HG02870 (cell line): Measurements from ENCODE around the gene MAB21L2.
"Not testable (repeated sequence)": the region's sequence is repeated elsewhere in the genome, so short reads cannot be mapped to it uniquely, and the experiment has no call there.

Experiments used
- ATAC-seq: cut with Tn5 transposase; IDR thresholded peaks from one replicate; pipeline ENCODE4 v1.9.1; 2021; ENCODE audit warnings: mild to moderate bottlenecking, moderate library complexity; ENCODE audit not compliant: unreplicated experiment

MAB21L2 gene

DNA sequence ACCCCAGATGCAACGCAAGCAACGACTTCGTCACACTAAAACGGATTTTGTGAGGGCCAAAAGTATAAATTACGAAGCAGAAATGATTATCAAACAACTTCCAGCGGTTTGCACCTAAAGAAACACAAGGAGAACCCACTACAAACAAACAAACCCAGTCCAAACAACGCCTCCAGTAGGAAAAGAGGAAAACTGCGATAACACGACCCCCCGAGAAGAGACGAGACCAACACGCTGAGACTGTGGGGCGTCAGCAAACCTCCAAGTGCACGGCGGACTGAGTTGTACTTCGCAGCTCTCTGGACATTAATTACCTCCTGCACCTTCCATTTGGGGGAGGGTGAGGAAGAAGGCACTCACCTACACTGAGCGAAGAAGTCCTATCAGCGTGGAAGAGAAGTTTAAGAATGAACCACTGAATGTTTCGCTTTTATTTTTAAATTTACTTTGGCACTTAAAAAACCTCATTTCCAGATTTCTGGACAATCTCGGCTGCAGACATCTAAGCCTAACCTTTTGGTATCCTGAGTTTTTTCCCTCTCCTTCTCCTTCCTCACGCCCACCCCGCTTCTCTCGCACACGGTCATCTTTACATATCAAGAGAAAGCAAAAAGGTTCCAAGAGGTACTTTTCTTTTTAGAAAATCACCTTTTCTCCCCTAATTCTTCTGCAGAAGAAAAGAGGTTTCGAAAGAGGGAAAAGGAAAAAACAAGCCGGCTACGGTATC is at the start of gene MAB21L2:
MAB21L2 (plus strand) TSS at position 6 of the 727 bp plus-strand sequence. CDS start 879 bp downstream, outside the sequence.
- ATAC-seq = no peak

DNA sequence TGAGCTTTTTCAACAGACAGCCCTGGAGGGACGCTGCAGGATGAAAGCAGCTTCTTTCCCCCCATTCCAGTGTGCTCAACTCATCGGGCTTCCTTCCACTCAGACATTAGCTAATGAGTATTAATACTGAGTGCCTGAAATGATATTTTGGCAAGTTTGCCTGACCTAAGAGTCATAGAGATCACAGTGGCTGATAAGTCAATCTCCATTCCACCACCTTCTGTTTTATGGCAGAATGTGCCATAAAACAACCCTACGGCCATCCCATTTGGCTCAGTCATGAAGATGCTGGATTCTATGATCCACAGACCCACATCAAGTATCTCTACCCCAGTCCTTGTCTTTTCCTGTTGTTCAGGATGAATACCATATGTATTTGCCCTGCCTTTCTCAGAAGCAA is 48.3 kb upstream of the MAB21L2 start:
- ATAC-seq = no peak

DNA sequence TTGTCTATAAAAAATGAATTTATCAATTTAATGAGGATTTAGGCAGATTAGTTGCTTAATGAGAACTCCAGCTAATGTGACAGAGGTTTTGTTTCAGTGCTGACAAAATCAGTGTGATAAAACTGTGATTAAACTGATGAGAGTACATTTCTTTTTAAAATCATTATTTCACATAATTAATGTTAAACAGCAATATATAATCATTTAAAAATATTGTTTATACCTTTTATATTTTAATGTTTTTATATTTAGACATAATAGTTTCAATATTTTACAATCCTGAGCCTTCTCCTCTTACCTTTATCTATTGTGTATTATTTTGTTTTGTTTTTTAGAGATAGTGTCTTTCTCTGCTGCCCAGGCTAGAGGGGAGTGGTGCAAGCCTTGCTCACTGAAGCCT is 47.1 kb upstream of the MAB21L2 start:
- ATAC-seq = no peak

DNA sequence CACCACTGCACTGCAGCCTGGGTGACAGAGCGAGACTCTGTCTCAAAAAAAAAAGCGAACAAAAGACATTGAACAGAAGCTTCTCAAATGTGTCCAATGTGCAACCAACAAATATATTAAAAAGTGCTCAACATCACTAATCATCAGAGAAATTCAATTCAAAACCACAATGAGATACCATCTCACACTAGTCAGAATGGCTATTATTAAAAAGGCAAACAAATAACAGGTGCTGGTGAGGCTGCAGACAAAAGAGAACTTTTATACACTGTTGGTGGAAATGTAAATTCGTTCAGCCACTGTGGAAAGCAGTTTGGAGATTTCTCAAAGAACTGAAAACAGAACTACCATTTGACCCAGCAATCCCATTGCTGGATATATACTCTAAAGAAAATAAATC is 44.0 kb upstream of the MAB21L2 start:
- ATAC-seq = not testable (repeated sequence)

DNA sequence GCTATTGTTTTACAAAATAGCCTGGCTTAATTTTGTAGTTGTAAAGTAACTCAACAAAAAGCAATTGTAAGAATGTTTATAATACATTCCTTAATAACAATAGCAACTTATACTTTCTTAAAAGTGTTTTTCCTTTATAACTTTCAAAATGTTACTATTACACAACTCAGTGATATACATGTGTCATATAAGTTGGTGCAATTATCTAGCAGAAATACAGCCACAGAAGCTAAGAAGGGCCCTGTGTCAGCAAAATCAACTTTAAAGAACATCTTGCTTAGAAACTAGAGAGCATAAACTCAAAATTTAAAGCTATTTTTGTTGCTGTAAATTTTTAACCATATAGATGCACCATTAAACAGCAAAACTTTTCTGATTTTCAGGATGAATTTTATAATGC is 41.4 kb upstream of the MAB21L2 start:
- no peak for ATAC-seq

DNA sequence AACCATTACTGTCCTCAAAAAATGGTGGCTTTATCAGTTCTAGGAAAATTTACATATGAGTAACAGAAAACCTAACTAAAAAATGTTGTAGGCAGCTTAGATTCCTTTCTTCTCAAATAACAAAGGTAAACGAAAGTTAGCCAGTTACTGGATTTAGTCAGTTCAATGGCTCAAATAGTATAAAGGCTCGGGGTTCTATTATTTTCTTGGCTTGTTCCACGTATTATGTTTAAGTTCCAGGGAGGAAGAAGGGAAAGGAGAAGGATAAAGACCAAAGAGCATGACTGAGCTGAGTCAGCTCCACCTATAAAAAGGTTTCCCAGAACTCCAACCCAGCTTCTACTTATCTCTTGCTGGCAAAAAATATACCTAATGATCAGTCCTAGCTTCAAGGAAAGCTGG is 41.0 kb upstream of the MAB21L2 start:
- ATAC-seq = no peak

DNA sequence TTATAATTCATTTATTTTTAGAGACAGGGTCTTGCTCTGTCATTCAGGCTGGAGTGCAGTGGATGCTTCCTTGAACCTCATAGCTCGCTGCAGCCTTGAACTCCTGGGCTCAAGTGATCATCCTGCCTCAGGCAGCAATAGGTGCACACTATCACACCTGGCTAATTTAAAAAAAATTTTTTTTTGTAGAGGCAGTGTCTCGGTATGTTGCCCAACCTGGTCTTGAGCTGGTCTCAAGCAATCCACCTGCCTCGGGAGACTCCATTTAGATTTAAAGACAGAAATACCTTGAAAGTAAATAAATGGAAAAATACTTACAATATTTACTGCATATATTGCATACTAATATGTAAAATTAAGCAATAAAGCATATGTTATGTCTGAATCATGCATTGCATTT is 40.3 kb upstream of the MAB21L2 start:
- no peak for ATAC-seq

DNA sequence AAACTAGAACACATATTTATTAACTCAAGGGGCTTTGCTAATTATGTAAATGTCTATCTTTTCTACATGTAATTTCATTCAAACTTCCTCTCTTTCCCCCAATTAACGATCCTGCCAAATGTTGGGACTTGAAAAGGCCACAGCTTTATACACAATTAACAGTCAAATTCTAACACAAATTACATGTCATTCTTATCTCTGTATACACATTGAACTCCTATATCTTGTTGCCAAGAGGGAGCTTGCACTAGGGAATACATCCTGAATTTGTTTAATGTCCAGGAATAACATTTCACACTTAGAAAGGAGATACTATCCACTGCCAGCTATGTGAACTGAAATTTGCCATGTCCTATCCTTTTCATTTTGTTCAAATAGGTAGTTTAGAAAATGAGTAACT is 38.9 kb upstream of the MAB21L2 start:
- ATAC-seq = no peak

DNA sequence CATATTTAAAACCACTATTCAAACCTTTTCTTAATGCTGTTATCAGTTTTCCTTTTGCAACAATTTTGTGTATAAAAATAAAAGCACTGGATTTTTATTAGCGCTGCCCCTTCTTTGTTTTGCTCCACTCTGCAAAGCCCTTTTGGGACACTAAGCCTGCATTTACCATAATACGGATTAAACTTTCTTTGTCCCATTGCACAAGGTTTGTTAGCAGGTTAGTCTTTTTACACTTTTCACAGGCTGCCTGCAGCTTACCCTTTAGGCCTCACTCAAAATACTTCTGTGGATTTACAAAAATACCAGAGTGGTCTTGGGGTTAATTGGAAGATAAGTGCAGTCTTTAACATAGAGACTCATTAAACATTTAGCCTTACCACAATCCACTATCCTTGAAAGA is 35.7 kb upstream of the MAB21L2 start:
- ATAC-seq = no peak

DNA sequence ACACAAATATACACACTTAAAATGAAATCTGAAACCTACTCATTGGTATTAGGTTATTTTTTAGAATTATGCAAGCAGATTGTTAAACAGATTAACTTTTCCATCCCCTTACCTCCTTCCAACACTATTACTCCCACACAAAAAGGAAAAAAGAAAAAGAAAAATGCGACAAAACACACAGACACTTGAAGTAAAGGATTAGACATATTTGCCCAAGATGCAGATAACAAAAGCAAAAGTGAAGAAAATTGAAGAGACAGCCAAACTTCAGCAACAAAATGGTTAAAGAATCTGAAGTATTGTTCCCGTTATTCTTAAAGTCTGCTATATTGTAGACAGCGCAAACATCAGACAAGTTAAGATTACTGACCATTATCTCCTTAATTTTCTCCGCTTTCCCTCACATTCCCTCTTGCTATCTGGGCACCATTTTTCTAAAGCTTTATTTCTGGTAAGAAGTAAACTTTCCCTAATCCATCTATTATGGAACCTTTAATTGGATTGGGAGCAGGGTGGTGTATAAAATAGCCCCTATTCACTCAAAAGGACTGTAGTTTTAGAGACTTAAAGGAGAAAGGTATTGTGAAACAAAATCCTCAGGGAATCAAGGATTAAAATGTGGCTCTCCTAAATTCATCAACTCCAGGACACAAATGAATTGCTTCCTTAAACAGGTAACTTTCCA is 34.7 kb upstream of the MAB21L2 start:
- no peak for ATAC-seq

DNA sequence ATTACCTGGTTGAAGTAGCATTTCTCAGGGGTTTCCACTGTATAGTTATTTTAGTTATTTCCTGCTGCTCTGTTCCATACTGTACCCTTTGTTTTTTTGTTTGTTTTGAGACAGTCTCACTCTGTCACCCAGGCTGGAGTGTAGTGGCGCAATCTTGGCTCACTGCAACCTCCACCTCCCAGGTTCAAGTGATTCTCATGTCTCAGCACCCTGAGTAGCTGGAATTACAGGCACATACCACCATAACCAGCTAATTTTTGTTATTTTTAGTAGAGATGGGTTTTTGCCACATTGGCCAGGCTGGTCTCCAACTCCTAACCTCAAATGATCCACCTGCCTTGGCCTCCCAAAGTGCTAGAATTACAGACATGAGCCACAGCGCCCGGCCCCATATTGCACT is 24.1 kb upstream of the MAB21L2 start:
- not testable (repeated sequence) for ATAC-seq

DNA sequence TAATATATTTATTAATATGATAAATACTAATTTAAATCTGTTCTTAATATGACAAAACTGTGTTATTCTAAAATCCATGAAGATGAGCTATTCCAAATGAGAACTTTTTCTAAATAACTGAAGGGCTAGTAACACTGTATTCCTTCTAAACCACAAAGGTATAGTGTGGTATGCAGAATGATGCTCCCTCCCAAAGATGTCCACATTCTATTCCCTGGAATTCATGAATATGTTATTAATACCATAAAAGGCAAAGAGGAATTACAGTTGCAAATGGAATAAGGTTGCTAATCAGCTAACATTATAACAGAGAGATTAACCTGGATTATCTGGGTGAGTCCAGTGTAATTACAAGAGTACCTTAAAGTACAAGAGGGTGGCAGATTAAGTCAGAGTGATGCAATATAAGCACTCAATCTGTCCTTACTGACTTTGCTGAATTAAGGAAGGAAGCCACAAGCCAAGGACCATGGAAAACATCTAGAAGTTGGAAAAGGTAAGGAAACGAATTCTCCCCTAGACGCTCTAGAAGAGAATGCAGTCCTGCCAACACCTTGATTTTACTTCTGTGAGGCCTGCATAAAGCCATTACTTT is 20.7 kb upstream of the MAB21L2 start:
- no peak for ATAC-seq

DNA sequence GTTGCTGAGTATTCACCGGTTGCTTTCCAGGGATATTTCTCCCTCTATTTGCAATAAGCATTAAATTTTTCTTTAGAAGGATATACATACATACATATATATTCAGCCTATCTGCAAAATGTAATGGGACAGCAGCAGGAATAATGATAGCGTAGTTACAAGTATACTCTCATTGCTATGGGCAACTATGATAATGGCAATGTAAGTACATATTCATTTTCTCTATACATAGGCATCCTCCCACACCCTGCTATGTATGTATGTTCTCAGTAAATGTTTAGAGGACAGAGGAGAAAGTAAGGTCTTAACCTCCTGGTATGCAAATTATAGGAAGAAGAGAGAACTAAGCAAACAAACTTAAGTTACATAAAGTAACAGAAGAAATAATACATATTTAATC is 19.7 kb upstream of the MAB21L2 start:
- no peak for ATAC-seq

DNA sequence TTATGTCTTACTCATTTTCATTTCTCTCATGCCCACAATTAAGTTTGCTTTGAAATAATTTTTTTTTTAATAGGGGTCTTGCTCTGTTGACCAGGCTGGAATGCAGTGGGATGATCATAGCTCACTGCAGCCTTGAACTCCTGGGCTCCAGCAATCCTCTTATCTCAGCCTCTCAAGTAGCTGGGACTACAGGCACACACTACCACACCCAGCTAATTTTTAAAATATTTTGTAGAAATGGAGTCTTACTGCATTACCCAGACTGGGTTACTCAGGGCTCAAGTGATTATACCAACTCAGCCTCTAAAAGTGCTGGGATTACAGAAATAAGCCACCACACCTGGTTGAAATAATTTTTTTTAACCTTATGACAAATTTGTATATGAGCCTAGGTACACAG is 19.2 kb upstream of the MAB21L2 start:
- no peak for ATAC-seq

DNA sequence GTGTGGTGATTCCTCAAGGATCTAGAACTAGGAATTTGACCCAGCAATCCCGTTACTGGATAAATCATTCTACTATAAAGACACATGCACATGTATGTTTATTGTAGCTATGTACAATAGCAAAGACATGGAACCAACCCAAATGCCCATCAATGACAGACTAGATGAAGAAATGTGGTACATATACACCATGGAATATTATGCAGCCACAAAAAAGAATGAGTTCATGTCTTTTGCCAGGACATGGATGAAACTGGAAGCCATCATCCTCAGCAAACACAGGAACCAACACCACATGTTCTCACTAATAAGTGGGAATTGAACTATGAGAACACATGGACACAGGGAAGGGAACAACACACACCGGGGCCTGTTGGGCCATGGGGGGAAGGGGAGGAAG is 17.0 kb upstream of the MAB21L2 start:
- ATAC-seq = not testable (repeated sequence)

DNA sequence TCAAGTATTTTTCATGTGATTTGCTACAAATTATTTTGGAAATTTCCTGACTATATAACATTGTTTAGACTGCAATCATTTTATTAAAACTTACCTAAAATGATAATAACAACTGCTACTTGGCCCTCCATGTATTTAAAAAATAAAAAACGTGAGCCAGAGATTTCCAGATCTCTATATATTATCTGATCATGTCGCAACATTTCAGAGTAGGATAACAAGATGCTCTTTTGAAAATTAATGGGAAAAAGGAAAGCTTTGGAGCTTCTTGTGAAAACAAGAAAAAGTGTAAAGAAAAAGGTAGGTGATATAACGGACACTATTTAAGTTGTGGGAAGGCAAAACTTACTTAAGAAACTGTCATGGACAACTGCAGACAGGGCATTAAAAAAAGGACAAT is 14.9 kb upstream of the MAB21L2 start:
- no peak for ATAC-seq

DNA sequence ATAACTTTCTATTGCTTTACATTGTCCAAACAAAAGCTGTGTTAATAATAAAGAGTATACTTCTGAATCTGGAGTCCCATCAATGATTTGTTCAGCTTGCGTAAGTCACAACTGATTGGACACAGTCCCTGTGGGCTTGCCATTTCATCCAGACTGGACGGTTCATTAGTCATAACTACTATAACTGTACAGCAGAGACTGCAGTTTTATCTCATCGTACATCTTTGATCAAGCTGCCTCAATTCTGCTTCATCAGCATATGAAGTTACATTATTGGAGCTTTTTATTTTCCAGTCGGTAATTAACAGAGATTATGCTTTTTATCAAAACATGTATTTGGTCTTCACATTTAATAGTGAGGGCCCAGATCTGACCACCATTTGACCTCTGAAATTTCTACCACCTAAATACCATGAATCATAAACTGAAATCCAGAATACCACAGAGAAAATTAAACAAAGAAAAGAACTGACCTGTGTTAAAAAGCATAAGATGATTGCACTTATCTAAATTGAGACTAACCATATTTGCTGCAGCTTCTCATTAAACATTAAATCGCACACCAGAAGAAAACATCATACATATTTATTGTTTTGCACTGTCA is 12.5 kb upstream of the MAB21L2 start:
- no peak for ATAC-seq

DNA sequence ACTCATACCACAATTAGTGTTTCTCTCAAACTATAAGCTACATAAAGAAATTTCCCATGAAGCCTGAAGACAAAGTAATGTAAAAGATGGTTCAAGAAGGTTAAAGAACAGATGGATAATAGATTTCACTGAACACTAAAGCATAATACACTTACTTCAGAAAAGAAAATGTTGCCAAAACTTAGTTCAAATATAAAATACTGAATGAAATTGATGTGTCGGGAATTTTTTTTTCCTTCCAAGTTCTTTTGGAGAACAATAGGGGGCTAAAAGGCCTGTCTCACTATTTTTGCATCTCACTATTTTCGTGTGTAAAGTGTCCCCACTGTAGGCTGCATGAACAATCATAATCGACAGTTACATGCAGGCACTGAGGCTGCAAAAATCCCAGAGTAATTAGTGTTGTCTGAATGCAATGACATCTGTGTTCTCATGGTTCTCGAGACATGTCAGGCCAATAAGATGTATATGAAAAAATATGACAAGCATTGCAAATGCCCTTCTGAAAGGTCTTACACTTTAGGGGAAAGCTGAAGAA is 11.9 kb upstream of the MAB21L2 start:
- ATAC-seq = no peak

DNA sequence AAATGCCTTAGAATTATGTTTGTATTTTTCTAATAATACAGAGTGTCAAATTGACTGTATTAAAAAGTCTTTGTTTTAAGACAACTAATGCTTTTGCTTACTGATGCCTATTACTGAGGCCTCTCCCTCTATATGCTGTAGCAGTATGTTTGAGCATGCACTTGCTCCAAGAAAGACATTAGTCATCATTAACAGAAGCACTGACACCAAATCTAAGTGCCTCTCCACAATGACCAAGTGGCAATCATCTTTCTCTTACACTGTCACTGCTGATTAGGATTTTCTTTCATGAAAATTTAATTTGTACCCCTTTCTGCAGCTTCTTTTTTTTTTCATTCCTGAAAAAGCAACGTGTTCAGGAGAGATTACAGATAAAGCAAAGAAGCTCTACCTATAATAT is 11.1 kb upstream of the MAB21L2 start:
- ATAC-seq = no peak

DNA sequence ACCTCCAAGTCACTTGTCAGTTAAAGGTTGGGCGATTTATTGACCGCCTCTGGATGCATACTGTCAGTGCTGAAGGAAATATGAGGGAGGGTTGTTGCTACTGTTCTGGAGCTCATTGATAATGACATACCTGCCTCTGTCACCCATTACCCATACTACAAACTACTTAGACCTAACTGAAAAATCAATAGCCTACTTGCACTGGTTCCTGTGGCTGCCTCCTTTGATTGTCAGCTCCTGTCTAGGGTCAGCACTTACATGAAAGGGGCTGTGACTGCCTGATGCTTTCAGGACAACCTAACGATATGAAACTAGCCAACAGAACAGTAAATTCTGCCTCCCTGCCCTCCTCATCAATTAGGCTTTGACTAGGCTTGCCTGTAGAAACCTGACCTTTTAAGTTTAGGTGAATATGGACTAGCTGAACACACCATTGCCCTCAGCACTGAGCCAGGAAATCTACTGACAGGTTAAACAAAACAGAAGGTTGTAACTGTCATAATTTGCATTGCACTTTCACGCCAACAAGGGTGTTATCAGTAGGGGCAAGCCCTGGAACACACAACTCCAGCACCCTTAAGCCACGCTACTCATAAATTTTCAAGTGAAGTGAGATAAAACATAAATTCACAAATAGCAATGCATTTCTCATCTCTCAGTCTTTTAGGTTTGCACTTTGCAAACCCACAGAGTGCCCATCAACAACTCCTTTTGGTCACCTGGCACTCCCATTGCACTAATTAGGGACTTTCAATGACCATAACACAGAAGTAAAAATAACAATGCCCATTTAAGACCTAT is 9.0 kb upstream of the MAB21L2 start:
- ATAC-seq = no peak

DNA sequence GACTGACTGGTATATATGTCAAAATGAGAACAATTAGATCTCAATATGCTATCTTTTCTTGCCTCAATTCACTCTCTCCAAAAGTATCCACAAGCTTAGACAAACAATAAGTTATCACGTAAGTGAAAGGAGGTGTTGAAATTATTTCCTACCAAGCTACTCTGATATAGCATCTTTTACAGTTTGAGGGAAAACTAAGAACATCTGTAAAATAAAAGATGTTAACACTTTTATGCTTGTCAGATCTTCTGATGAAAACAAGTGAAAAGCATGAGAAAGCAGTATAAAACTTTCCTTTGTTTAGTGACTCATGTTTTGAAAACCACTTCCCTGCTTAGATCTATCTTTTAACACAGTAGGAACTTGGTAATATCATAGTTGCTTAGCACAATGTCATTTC is 8.4 kb upstream of the MAB21L2 start:
- ATAC-seq = no peak
